ENCODE results near the gene RILP.

Gene RILP

DNA sequence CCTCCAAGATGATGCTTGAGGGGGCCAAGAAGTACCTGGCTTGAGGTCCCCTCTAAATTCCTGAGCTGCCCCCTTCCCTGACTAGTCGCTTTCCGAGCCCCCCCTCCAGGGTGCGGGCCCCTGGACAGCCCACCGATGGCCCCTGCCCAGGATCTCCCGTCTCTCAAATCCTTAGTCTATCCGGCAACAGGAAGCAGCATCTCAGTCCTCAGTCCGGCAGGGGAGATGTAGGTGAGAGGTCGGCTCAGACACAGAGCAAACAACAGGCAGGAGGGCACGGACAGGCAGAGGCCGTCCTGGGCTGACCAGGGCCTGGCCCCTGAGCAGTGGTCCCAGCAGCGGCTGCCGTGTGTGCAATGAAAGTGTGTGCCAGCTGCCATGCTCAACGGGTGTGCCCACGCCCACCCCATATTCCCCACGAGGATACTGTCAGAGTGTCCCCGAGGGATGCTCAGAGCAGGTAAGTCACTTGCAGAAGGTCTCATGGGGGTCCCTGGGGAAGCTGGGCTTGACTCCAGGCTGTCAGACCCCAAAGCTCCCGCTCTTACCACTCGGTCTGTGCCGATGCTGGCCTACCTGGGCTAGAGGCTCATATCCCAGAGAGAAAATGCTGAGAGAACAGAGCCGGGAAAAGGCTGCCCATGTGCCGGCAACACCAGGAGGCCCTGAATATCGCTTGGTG, 28.3 kb downstream of the RILP start:
- no peak for DNase-seq (ENCODE audit: low read depth in 1 of 2, low spot score in 1 of 2)
- TF ChIP-seq JUND (IDR thresholded peaks at IDR 0.05; ENCODE audit: low read depth), result no peak
- in situ Hi-C loops (cut with HindIII; ENCODE audit: low pct_unique_long_range_greater_than_20kb, low sequenced_read_pairs), result no loop called here

- no peak for DNase-seq (ENCODE audit: low read depth in 1 of 2, low spot score in 1 of 2)
- in situ Hi-C loops (cut with HindIII; ENCODE audit: low pct_unique_long_range_greater_than_20kb, low sequenced_read_pairs), result no loop called here
- no peak for TF ChIP-seq JUND (IDR thresholded peaks at IDR 0.05; ENCODE audit: low read depth)
Measured at GRCh38 chr17:1620486-1620885, 29.2 kb downstream of the RILP start.

DNA sequence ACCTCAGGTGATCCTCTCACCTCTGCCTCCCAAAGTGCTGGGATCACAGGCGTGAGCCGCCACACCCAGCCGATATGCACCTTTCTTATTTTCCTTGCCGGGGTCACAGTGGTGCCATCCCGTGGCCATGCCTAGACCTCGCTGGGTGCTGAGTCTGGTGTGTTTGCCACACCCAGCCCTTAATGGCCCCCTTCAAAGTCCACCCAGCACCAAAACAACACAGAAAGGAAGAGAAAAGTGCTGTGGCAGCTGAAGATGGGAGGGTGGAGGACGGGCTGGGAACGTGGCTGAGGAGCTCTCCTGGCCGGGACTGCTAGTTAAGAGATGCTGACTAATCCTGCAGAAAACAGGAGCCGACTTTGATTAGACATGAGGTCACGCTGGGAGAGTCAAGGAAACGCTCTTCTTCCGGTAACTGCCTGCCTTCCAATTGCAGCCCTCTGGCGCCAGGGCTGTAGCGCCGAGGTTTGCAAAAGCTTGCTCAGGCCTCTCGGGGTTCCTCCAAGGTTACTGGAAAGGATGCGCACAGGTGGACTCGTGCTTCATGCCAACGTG, 32.0 kb downstream of the RILP start:
- TF ChIP-seq JUND (IDR thresholded peaks at IDR 0.05; ENCODE audit: low read depth), result no peak
- no peak for DNase-seq (ENCODE audit: low read depth in 1 of 2, low spot score in 1 of 2)
- in situ Hi-C loops (cut with HindIII; ENCODE audit: low pct_unique_long_range_greater_than_20kb, low sequenced_read_pairs), result no loop called here

GRCh38 chr17:1616101-1616500, 33.6 kb downstream of the RILP start:
- in situ Hi-C loops (cut with HindIII; ENCODE audit: low pct_unique_long_range_greater_than_20kb, low sequenced_read_pairs), result no loop called here
- no peak for TF ChIP-seq JUND (IDR thresholded peaks at IDR 0.05; ENCODE audit: low read depth)
- no peak for DNase-seq (ENCODE audit: low read depth in 1 of 2, low spot score in 1 of 2)

GRCh38 chr17:1612400-1612799, 37.3 kb downstream of the RILP start:
- TF ChIP-seq JUND (IDR thresholded peaks at IDR 0.05; ENCODE audit: low read depth), result no peak
- in situ Hi-C loops (cut with HindIII; ENCODE audit: low pct_unique_long_range_greater_than_20kb, low sequenced_read_pairs), result no loop called here
- DNase-seq (ENCODE audit: low read depth in 1 of 2, low spot score in 1 of 2), result no peak

DNA sequence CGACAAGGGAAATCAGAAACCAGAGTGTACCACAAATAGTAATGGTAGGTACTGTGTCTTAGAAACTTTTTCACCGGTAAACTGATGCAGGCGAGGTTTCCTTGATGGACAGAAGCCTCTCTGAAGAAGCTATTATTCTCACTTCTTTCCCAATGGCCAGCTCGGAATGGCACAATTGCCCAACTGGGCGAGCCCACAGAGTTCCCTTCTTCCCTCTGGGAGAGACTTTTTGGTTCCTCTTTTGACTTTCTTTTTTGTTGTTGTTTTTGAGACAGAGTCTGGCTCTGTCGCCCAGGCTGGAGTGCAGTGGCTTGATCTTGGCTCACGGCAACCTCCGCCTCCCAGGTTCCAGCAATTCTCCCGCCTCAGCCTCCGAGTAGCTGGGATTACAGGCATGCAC, 38.0 kb downstream of the RILP start:
- no peak for TF ChIP-seq JUND (IDR thresholded peaks at IDR 0.05; ENCODE audit: low read depth)
- no peak for DNase-seq (ENCODE audit: low read depth in 1 of 2, low spot score in 1 of 2)
- in situ Hi-C loops (cut with HindIII; ENCODE audit: low pct_unique_long_range_greater_than_20kb, low sequenced_read_pairs), result no loop called here

DNA sequence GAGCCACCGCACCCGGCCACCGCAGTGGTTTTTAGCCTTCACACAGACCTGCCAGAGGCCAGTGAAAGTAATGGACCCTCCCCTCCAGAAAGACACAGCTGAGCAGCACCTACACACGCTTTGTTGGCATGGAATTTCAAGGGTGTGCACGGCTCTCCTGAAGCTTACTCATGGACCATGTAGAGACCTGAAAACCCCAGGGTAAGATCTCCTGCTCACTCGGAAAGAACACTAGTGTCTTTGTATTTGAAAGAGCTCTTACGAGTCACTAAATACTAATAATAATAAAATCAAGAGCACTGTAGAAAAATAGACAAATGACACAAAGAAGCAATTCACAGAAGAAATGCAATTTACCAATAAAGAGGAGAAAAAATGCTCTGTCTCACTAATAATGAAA, 41.0 kb downstream of the RILP start:
- in situ Hi-C loops (cut with HindIII; ENCODE audit: low pct_unique_long_range_greater_than_20kb, low sequenced_read_pairs), result no loop called here
- TF ChIP-seq JUND (IDR thresholded peaks at IDR 0.05; ENCODE audit: low read depth), result no peak
- DNase-seq (ENCODE audit: low read depth in 1 of 2, low spot score in 1 of 2), result no peak

- DNase-seq (ENCODE audit: low read depth in 1 of 2, low spot score in 1 of 2), result no peak
- in situ Hi-C loops (cut with HindIII; ENCODE audit: low pct_unique_long_range_greater_than_20kb, low sequenced_read_pairs), result no loop called here
- TF ChIP-seq JUND (IDR thresholded peaks at IDR 0.05; ENCODE audit: low read depth), result no peak
Measured at GRCh38 chr17:1607971-1608320, 41.7 kb downstream of the RILP start.

GRCh38 chr17:1606352-1606985, 43.2 kb downstream of the RILP start:
- in situ Hi-C loops (cut with HindIII; ENCODE audit: low pct_unique_long_range_greater_than_20kb, low sequenced_read_pairs), result no loop called here
- no peak for TF ChIP-seq JUND (IDR thresholded peaks at IDR 0.05; ENCODE audit: low read depth)
- no peak for DNase-seq (ENCODE audit: low read depth in 1 of 2, low spot score in 1 of 2)

DNA sequence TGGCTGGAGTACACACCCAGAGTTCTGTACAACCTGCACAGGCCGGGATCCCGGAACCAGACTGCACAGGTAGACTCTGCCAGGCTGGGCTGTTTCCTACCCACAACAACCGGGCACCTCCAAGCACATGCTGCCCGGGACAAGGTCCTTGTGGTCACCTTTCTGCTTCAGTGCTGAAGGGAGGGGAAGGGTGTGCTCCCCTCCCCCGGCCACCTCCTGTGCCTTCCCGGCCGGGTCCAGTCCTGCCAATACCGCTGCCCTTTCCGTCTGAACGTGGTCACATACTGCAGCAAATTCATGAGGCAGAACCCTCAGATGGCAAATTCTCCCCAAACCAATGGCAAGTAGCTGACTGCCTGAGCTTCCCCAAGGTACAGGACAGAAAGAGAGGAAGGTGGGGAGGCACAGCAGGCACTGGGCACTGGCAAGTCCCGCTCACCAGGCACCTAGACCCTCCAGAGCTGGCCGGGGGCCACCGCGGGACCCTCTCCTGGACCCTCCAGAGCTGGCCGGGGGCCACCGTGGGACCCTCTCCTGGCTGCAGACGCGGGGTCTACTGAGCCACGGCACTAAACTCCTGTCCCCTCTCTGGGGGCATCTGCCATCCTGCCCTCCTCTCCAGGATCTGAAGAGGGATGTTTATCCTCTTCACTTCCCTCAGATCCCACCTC, 43.9 kb downstream of the RILP start:
- in situ Hi-C loops (cut with HindIII; ENCODE audit: low pct_unique_long_range_greater_than_20kb, low sequenced_read_pairs), result no loop called here
- TF ChIP-seq JUND (IDR thresholded peaks at IDR 0.05; ENCODE audit: low read depth), result no peak
- no peak for DNase-seq (ENCODE audit: low read depth in 1 of 2, low spot score in 1 of 2)

GRCh38 chr17:1604831-1605528, 44.7 kb downstream of the RILP start:
- no peak for TF ChIP-seq JUND (IDR thresholded peaks at IDR 0.05; ENCODE audit: low read depth)
- in situ Hi-C loops (cut with HindIII; ENCODE audit: low pct_unique_long_range_greater_than_20kb, low sequenced_read_pairs), result no loop called here
- no peak for DNase-seq (ENCODE audit: low read depth in 1 of 2, low spot score in 1 of 2)

DNA sequence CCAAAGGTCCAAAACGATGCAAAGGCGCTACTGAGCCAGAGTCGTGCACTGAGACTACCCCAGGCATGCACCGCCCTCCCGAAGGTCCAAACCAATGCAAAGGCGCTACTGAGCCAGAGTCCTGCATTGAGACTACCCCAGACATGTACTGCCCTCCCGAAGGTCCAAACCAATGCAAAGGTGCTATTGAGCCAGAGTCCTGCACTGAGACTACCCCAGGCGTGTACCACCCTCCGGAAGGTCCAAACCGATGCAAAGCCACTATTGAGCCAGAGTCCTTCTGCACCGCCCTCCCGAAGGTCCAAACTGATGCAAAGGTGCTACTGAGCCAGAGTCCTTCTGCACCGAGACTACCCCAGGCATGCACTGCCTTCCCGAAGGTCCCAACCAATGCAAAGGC, 48.1 kb downstream of the RILP start:
- TF ChIP-seq JUND (IDR thresholded peaks at IDR 0.05; ENCODE audit: low read depth), result no peak
- DNase-seq (ENCODE audit: low read depth in 1 of 2, low spot score in 1 of 2), result no peak
- in situ Hi-C loops (cut with HindIII; ENCODE audit: low pct_unique_long_range_greater_than_20kb, low sequenced_read_pairs), result no loop called here

Measured in T47D (cell line).